SK-N-MC (cell line): Measurements from ENCODE around the gene LRIG1.

Experiments used
- EZH2 ChIP-seq: fragments of 200-600 bp; sonication (generic); IDR thresholded peaks from one replicate; pipeline ENCODE4 v1.6.1; 2017; ENCODE audit warnings: antibody characterized with exemption
- FOXP2 ChIP-seq: optimal IDR thresholded peaks from 2 replicates; pipeline ENCODE3; 2011; ENCODE audit warnings: mild to moderate bottlenecking, moderate library complexity; ENCODE audit not compliant: insufficient read depth; ENCODE audit errors: extremely low read length, control extremely low read depth
- POLR2AphosphoS5 ChIP-seq: IDR thresholded peaks from 2 replicates; pipeline ENCODE4 v1.6.1; 2012; ENCODE audit warnings: mild to moderate bottlenecking, low read depth, low read length, borderline replicate concordance

- TF ChIP-seq POLR2AphosphoS5: no peak
- no peak for TF ChIP-seq EZH2
- TF ChIP-seq FOXP2: no peak
These were observed 68.6 kb downstream of the LRIG1 start for GRCh38 chr3:66432041-66432766.
